ENCODE measurements around the gene TAF11L10.
"Not testable (repeated sequence)": the region's sequence is repeated elsewhere in the genome, so short reads cannot be mapped to it uniquely, and the experiment has no call there.

- not testable (repeated sequence) for TF ChIP-seq CTCF, POLR2AphosphoS5, POLR2A (IDR thresholded peaks at IDR 0.05)
Observed at GRCh38 chr5:17585658-17586057, 12.0 kb downstream of the TAF11L10 start, which contains the start of gene TAF11L7.

Data from gastroesophageal sphincter (tissue), 3 donors.